SK-N-SH (cell line): ENCODE measurements around the gene ATXN7. TPM values are rescaled to one million over a fixed set of nuclear protein-coding genes. Genes with fewer than 3 reads are reported as not detected.

Experiments
- CTCF ChIA-PET: fragments of 300-600, 350-600 bp; formaldehyde crosslinking; extraction: SDS; loops from one replicate; lab custom pipeline; 2021; lab: Yijun Ruan, JAX
- POLR2A ChIA-PET: fragments of 350-600 bp; sonication (Branson Sonifier 250); formaldehyde crosslinking; extraction: SDS; loops from one replicate; lab custom pipeline; 2020; ENCODE audit warnings: antibody characterized with exemption, inconsistent platforms; lab: Yijun Ruan, JAX
- DNase-seq: peaks from one replicate; pipeline ENCODE4 v3.0.0; 2012
- H2AFZ ChIP-seq: fragments of 200-600 bp; sonication (generic); 2 replicates; pipeline ENCODE4 v1.8.1; 2016; ENCODE audit warnings: antibody characterized with exemption, mild to moderate bottlenecking, low read depth
- H3F3A ChIP-seq: fragments of 200-600 bp; sonication (generic); replicated peaks from 2 replicates; pipeline ENCODE3; 2016; ENCODE audit warnings: antibody characterized with exemption, mild to moderate bottlenecking; ENCODE audit not compliant: insufficient read depth
- H3K27ac ChIP-seq, 2 experiments: fragments of 200-500 bp in 1 of 2; fragments of 200-600 bp in 1 of 2; sonication (Bioruptor generic) in 1 of 2; sonication (generic), shearing (Covaris generic) in 1 of 2; 2 replicates each; pipeline versions ENCODE4 v1.5.1 to v1.6.1; 2014 to 2016; ENCODE audit warnings: low read depth in 2 of 2, inconsistent platforms in 1 of 2, low read length in 1 of 2, mild to moderate bottlenecking in 1 of 2, mixed read lengths in 1 of 2
- H3K27me3 ChIP-seq: fragments of 200-600 bp; sonication (generic), shearing (Covaris generic); 2 replicates; pipeline ENCODE4 v1.6.1; 2016; ENCODE audit warnings: mixed run types; ENCODE audit not compliant: insufficient read depth
- H3K36me3 ChIP-seq, 2 experiments: fragments of 200-500 bp in 1 of 2; fragments of 200-600 bp in 1 of 2; sonication (Bioruptor generic) in 1 of 2; sonication (generic) in 1 of 2; replicated peaks in 1 of 2; 2 replicates each; pipeline versions ENCODE3 to v1.5.1; 2014 to 2016; ENCODE audit warnings: low read length in 1 of 2, mild to moderate bottlenecking in 1 of 2; ENCODE audit not compliant: insufficient read depth in 2 of 2, control insufficient read depth in 1 of 2
- H3K4me1 ChIP-seq, 2 experiments: fragments of 200-500 bp in 1 of 2; fragments of 200-600 bp in 1 of 2; sonication (Bioruptor generic) in 1 of 2; sonication (generic), shearing (Covaris generic) in 1 of 2; 2 replicates each; pipeline versions ENCODE4 v1.5.1 to v1.6.1; 2014 to 2016; ENCODE audit warnings: low read depth in 1 of 2, low read length in 1 of 2, mixed run types in 1 of 2; ENCODE audit not compliant: insufficient read depth in 2 of 2, control insufficient read depth in 1 of 2
- H3K4me2 ChIP-seq: fragments of 200-600 bp; sonication (generic), shearing (Covaris generic); 2 replicates; pipeline ENCODE4 v1.6.1; 2017; ENCODE audit warnings: mixed run types
- H3K4me3 ChIP-seq, 2 experiments: fragments of 200-500 bp in 1 of 2; fragments of 200-600 bp in 1 of 2; sonication (Bioruptor generic) in 1 of 2; sonication (generic), shearing (Covaris generic) in 1 of 2; 2 replicates each; pipeline versions ENCODE4 v1.5.1 to v1.8.1; 2014 to 2016; ENCODE audit warnings: low read depth in 2 of 2, inconsistent platforms in 1 of 2, low read length in 1 of 2, mild to moderate bottlenecking in 1 of 2, mixed read lengths in 1 of 2, moderate library complexity in 1 of 2
- H3K79me2 ChIP-seq: fragments of 200-600 bp; sonication (generic); 2 replicates; pipeline ENCODE4 v1.8.1; 2017; ENCODE audit warnings: mild to moderate bottlenecking; ENCODE audit not compliant: insufficient read depth
- H3K9ac ChIP-seq: fragments of 200-600 bp; sonication (generic); 2 replicates; pipeline ENCODE4 v1.6.1; 2017; ENCODE audit warnings: mixed run types
- H3K9me2 ChIP-seq: fragments of 200-600 bp; sonication (generic); 2 replicates; pipeline ENCODE4 v1.6.1; 2017; ENCODE audit warnings: mixed run types
- H3K9me3 ChIP-seq: fragments of 200-600 bp; sonication (generic); 2 replicates; pipeline ENCODE4 v1.6.1; 2017; ENCODE audit warnings: mixed run types, mild to moderate bottlenecking, moderate library complexity
- H4K20me1 ChIP-seq: fragments of 200-600 bp; sonication (generic); 2 replicates; pipeline ENCODE4 v1.6.1; 2017; ENCODE audit warnings: mild to moderate bottlenecking, mixed run types; ENCODE audit not compliant: insufficient read depth
- CHD2 ChIP-seq: fragments of 150-350 bp; IDR thresholded peaks from 2 replicates; pipeline ENCODE4 v1.6.1; 2018; ENCODE audit warnings: low read length; ENCODE audit not compliant: partially characterized antibody
- EP300 ChIP-seq, 2 experiments: IDR thresholded peaks; 2 replicates each; pipeline versions ENCODE4 v1.4.0 to v1.6.1; 2012; ENCODE audit warnings: borderline replicate concordance in 1 of 2, low read depth in 1 of 2, low read length in 1 of 2
- FOSL2 ChIP-seq: IDR thresholded peaks from 2 replicates; pipeline ENCODE4 v1.4.0; 2012; ENCODE audit warnings: low read depth, mild to moderate bottlenecking, moderate library complexity, borderline replicate concordance
- FOXM1 ChIP-seq: IDR thresholded peaks from 2 replicates; pipeline ENCODE4 v1.4.0; 2012; ENCODE audit warnings: low read depth, mild to moderate bottlenecking
- GABPA ChIP-seq: IDR thresholded peaks from 2 replicates; pipeline ENCODE4 v1.4.0; 2012; ENCODE audit warnings: low read depth, mild to moderate bottlenecking
- GATA2 ChIP-seq: sonication (generic); formaldehyde crosslinking; IDR thresholded peaks from 2 replicates; pipeline ENCODE4 v1.5.0; 2020; ENCODE audit warnings: mild to moderate bottlenecking, missing genetic modification reagents
- MEF2A ChIP-seq: IDR thresholded peaks from 2 replicates; pipeline ENCODE4 v1.4.0; 2012; ENCODE audit warnings: low read depth, borderline replicate concordance
- MXI1 ChIP-seq: IDR thresholded peaks from 2 replicates; pipeline ENCODE4 v1.6.1; 2012; ENCODE audit warnings: mild to moderate bottlenecking, low read depth, low read length, improper control_type of control experiment
- NFIC ChIP-seq: IDR thresholded peaks from 2 replicates; pipeline ENCODE4 v1.4.0; 2012; ENCODE audit warnings: borderline replicate concordance
- POLR2AphosphoS5 ChIP-seq: IDR thresholded peaks from 2 replicates; pipeline ENCODE4 v1.6.1; 2012; ENCODE audit warnings: low read depth, low read length
- RAD21 ChIP-seq: IDR thresholded peaks from 2 replicates; pipeline ENCODE4 v1.6.1; 2012; ENCODE audit warnings: mild to moderate bottlenecking, low read length
- REST ChIP-seq: IDR thresholded peaks from 2 replicates; pipeline ENCODE4 v1.6.1; 2012; ENCODE audit warnings: mild to moderate bottlenecking, low read depth, low read length, moderate library complexity
- SIN3A ChIP-seq: IDR thresholded peaks from 2 replicates; pipeline ENCODE4 v1.6.1; 2012; ENCODE audit warnings: low read depth, mild to moderate bottlenecking, low read length, moderate library complexity, borderline replicate concordance
- SMC3 ChIP-seq: IDR thresholded peaks from 2 replicates; pipeline ENCODE4 v1.6.1; 2012; ENCODE audit warnings: low read depth, low read length, improper control_type of control experiment
- TCF12 ChIP-seq: IDR thresholded peaks from 2 replicates; pipeline ENCODE4 v1.4.0; 2012
- USF2 ChIP-seq: fragments of 150-350 bp; IDR thresholded peaks from 2 replicates; pipeline ENCODE4 v1.6.1; 2017; ENCODE audit warnings: antibody characterized with exemption, low read length, low read depth, borderline replicate concordance
- WGBS: methylation state at CpG from one replicate; pipeline ENCODE4 v1.1.6; 2017; ENCODE audit warnings: low lambda C conversion rate; 5-methylcytosine and 5-hydroxymethylcytosine counted together
- polyA plus RNA-seq, 3 experiments: library from polyadenylated mRNA; depleted of rRNA; stranded (reverse); fragments of >200 nt; gene quantifications; 2 replicates each; pipeline ENCODE4 v1.2.3, GENCODE V29; 2012
- TF ChIP-seq, protein P1 (sequence below): IDR thresholded peaks from 2 replicates; pipeline ENCODE4 v1.4.0; 2012; ENCODE audit warnings: low read depth, borderline replicate concordance

The ATXN7 gene
- polyA plus RNA-seq, 1 of the 3 experiments (the other 2 are of a cell fraction): 6.2 TPM

GRCh38 chr3:63864008-63864964 lies 619 bp downstream of the ATXN7 start:
- Histone ChIP-seq H2AFZ (peak overlapping the region; percentile 65; the same call in 1 of the 2 replicates), H3K36me3 (peaks cover 0 to 14% of the 10 kb centered on the region in 2 experiments), H3K4me2 (peak overlapping the region; percentile 87), H3K9ac (peak overlapping the region; percentile 89), H3K4me1 (peaks cover 6% of the 10 kb centered on the region in 2 experiments; a peak in 2 of 4 replicates), H3K9me2 (no peaks in the 10 kb centered on the region), H3K4me3 (peak overlapping the region; percentile 85 to 89), H3K27me3 (no peaks in the 10 kb centered on the region), H3K27ac (peak overlapping the region; percentile 51 to 78; a peak in 3 of 4 replicates), H3F3A (no peaks in the 10 kb centered on the region), H3K79me2 (peaks cover 90% of the 10 kb centered on the region), H3K9me3 (no peaks in the 10 kb centered on the region), H4K20me1 (no peaks in the 10 kb centered on the region)
- POLR2A ChIA-PET: interaction anchor here (0.6 kb wide), 1 partner anchor 521 kb away, joined by 3 read pairs; no protein-coding TSS in a partner anchor
- TF ChIP-seq GABPA (peak; percentile 24; the same call in 1 of the 2 replicates), MXI1 (0 out of 2 replicates have a peak, but pooled peaks have one; percentile 40), FOXM1 (0 out of 2 replicates have a peak, but pooled peaks have one; percentile 24), SIN3A (peak; percentile 9; the same call in 1 of the 2 replicates), SMC3 (no peak), FOSL2 (no peak)
- DNase-seq: peak; percentile 85
- WGBS: 2% methylated on average over 25 of the region's 93 CpGs
- CTCF ChIA-PET: interaction anchor here (1.4 to 1.5 kb wide), 2 partner anchors 46 to 515 kb away, joined by 3 read pairs; partner anchors contain the start of gene C3orf49

- ChIA-PET POLR2A (no interaction called here), CTCF (no interaction called here)
- no peaks in the 10 kb centered on the region for H4K20me1 ChIP-seq
- peaks cover 6% of the 10 kb centered on the region in 2 experiments; a peak in 2 of 4 replicates for H3K4me1 ChIP-seq
- peak overlapping the region in 1 of 2 experiments; percentile 51; a peak in 1 of 4 replicates for H3K27ac ChIP-seq
- no peaks in the 10 kb centered on the region for H3F3A ChIP-seq
- H3K9ac ChIP-seq: peak overlapping the region; percentile 89
- peaks cover 91% of the 10 kb centered on the region for H3K79me2 ChIP-seq
- no peaks in the 10 kb centered on the region for H3K27me3 ChIP-seq
- H3K4me3 ChIP-seq: peak overlapping the region; percentile 85 to 89
- no peaks in the 10 kb centered on the region for H3K9me2 ChIP-seq
- H2AFZ ChIP-seq: 0 out of 2 replicates have a peak overlapping the region, but pooled peaks have one; percentile 47
- DNase-seq: no peak
- H3K36me3 ChIP-seq: peaks cover 0 to 14% of the 10 kb centered on the region in 2 experiments
- no peaks in the 10 kb centered on the region for H3K9me3 ChIP-seq
- peak overlapping the region; percentile 87 for H3K4me2 ChIP-seq
- 16% methylated on average over 3 of the region's 3 CpGs for WGBS
- no peak for TF ChIP-seq CHD2
- no peak for TF ChIP-seq NFIC
- no peak for TF ChIP-seq GABPA
- no peak for TF ChIP-seq FOXM1
- TF ChIP-seq, protein P1, sequence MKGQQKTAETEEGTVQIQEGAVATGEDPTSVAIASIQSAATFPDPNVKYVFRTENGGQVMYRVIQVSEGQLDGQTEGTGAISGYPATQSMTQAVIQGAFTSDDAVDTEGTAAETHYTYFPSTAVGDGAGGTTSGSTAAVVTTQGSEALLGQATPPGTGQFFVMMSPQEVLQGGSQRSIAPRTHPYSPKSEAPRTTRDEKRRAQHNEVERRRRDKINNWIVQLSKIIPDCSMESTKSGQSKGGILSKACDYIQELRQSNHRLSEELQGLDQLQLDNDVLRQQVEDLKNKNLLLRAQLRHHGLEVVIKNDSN: no peak
- no peak for TF ChIP-seq SMC3
- TF ChIP-seq POLR2AphosphoS5: no peak
- TF ChIP-seq USF2: no peak
- no peak for TF ChIP-seq REST
- TF ChIP-seq TCF12: no peak
- TF ChIP-seq GATA2 (CRISPR knock-in tag): no peak
- TF ChIP-seq MEF2A: no peak
- no peak for TF ChIP-seq RAD21
- no peak for TF ChIP-seq EP300 (IDR thresholded peaks at IDR 0.05; ENCODE audit: borderline replicate concordance in 1 of 2, low read depth in 1 of 2, low read length in 1 of 2)
Observed at GRCh38 chr3:63864965-63865327, 1.3 kb downstream of the ATXN7 start.
